Astrocyte of the cerebellum (primary cell): Measurements from ENCODE around the gene PRDM8.

Experiments used
- DNase-seq: peaks from one replicate; pipeline ENCODE4 v3.0.0-alpha.2; 2011; ENCODE audit warnings: low read depth
- H3K4me3 ChIP-seq: 2 replicates; pipeline ENCODE4 v1.5.1; 2011; ENCODE audit warnings: mild to moderate bottlenecking, low read depth, low read length, moderate library complexity
- CTCF ChIP-seq: IDR thresholded peaks from 2 replicates; pipeline ENCODE4 v1.5.1; 2012; ENCODE audit warnings: low read length, low read depth, moderate library complexity, mild to moderate bottlenecking; ENCODE audit errors: missing control alignments
- in situ Hi-C: cut with HindIII; loops from 2 replicates; pipeline ENCODE4 v1.10.0; 2017; ENCODE audit warnings: low sequenced_read_pairs

PRDM8 gene

DNA sequence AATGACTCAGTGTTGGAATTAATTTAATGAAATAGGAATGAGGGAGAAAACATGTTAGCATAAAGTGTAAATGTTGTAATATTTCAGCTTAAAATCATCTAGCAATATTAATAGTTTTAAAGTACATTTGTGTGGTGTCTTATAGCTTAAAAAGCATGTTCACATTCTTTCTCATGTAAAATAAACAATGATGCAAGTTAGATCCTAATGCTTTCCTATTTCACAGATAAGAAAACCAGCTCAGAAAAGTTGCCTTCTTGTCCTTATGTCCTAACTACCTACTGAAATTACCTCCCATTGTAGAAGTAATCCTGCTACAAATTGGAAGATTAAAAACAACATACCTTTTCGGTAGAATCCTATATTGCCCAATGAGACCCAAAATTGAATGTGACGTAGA, 40.9 kb upstream of the PRDM8 start:
- no peak for TF ChIP-seq CTCF
- in situ Hi-C loops = no loop called here
- no peak overlapping the region for H3K4me3 ChIP-seq
- no peak for DNase-seq

GRCh38 chr4:80161413-80162058, 35.8 kb upstream of the PRDM8 start:
- H3K4me3 ChIP-seq = no peak overlapping the region
- DNase-seq = no peak
- in situ Hi-C loops = no loop called here
- TF ChIP-seq CTCF = no peak

DNA sequence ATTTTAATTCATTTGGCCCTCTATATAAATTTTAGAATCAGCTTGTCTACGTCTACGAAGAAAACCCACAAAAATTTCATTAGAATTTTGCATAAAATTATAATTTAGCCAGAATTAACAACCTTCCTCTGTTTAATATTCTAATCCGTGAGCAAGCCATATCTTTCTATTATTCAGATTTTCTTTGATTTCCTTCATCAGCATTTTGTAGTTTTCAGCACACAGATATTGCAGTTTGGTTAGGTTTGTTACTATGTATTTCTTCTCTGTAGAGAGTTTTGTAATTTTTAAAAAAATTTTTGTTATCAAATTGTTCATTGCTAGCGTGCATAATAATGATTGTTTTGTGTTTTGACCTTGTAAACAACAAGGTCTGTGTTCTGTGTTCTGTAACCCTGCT, 34.9 kb upstream of the PRDM8 start:
- in situ Hi-C loops = no loop called here
- no peak overlapping the region for H3K4me3 ChIP-seq
- no peak for DNase-seq
- no peak for TF ChIP-seq CTCF

- no peak overlapping the region for H3K4me3 ChIP-seq
- in situ Hi-C loops = no loop called here
- DNase-seq = no peak
- TF ChIP-seq CTCF = no peak
Measured at GRCh38 chr4:80165855-80166254, 31.4 kb upstream of the PRDM8 start.

- TF ChIP-seq CTCF = no peak
- in situ Hi-C loops = no loop called here
- no peak for DNase-seq
- no peak overlapping the region for H3K4me3 ChIP-seq
Measured at GRCh38 chr4:80171251-80171650, 26.1 kb upstream of the PRDM8 start.

DNA sequence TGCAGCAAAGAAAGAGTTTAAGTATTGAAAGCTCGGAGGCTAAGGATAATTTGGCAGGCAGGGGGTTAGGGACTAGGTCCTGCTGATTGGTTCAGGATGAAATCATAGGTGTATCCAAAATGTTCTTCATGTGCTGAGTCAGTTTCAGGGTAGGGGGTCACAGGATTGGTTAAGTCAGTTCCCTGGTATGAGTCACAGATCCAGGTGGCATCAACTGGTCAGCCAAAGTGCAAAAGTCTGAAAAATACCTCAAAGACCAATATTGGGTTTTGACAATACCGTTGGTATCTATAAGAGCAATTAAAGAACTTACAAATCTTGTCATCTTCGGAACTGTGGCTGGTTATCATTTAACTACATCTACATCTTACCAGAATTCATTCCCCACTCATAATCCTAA, 25.6 kb upstream of the PRDM8 start:
- TF ChIP-seq CTCF = no peak
- in situ Hi-C loops = no loop called here
- DNase-seq = no peak
- H3K4me3 ChIP-seq = no peak overlapping the region

DNA sequence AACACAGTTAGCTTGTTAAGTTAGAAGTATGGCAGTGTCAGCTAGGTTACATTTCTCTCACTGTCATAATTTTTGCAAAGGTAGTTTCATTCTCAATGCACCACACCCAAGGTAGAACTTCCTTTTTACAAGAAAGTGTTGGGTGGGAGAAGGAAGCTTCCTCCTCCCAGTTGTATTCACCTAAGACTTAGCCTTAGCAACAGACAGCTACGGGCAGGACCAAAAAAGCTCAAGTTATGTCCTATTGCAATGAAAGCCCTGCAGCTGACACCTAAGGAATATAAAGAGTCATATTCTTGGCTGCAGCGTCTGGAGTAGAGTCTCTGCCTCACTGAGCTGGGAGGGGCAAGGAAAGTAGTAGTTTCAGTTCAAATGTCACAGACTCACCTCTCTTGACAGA, 25.1 kb upstream of the PRDM8 start:
- in situ Hi-C loops = no loop called here
- TF ChIP-seq CTCF = no peak
- no peak for DNase-seq

More for the DNA sequence above, 25.1 kb upstream of the PRDM8 start:
- no peak overlapping the region for H3K4me3 ChIP-seq
